HG03565 (cell line): Measurements from ENCODE around the gene MIGA2.

Source experiments
- ATAC-seq: cut with Tn5 transposase; IDR thresholded peaks from one replicate; pipeline ENCODE4 v1.9.1; 2021; ENCODE audit warnings: mild to moderate bottlenecking, moderate library complexity; ENCODE audit not compliant: unreplicated experiment

MIGA2 gene

DNA sequence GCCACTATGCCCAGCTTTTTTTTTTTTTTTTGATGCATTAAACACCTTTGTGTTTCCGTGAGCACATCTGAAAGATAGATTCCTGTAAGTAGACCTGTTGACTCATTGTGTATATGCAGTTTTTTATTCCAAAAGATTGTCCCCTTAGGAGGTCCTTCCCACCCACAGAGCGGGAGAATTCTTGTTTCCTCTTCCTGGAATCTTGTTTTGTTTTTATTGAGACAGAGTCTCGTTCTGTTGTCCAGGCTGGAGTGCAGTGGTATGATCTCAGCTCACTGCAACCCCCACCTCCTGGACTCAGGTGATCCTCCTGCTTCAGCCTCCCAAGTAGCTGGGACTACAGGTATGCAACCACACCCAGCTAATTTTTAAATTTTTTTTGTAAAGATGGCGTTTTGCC is 82.4 kb downstream of the MIGA2 start:
- ATAC-seq = no peak

DNA sequence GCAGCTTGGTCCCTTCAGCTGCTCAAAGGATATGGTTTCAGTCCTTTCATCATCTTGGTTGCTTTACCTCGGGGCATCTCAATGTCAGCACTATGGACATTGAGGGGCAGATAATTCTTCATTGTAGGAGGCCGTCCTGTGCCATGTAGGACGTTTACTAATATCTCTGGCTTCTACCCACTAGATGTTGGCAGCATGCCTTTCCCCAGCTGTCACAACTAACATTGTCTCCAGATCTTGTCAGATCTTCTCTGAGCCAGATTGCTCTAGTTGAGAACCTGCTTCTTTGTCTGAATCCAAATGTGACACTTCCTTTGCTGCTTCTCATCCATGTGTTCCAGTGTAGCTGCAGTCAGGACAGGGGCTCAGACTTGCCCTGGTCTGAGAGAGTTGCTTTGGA is 85.1 kb downstream of the MIGA2 start:
- no peak for ATAC-seq
